DOHH2 (cell line): Measurements from ENCODE around the gene HLA-DRB1.

Experiments used
- CTCF ChIP-seq: fragments of 200-600 bp; sonication (generic); IDR thresholded peaks from one replicate; pipeline ENCODE4 v1.5.1; 2014; ENCODE audit warnings: antibody characterized with exemption, mild to moderate bottlenecking, low read depth, low read length; ENCODE audit not compliant: poor library complexity, severe bottlenecking
- EZH2phosphoT487 ChIP-seq: fragments of 200-600 bp; sonication (generic); IDR thresholded peaks from 2 replicates; pipeline ENCODE4 v1.6.1; 2017; ENCODE audit warnings: borderline replicate concordance, mild to moderate bottlenecking, antibody characterized with exemption, low read length, moderate library complexity, mixed read lengths

DNA sequence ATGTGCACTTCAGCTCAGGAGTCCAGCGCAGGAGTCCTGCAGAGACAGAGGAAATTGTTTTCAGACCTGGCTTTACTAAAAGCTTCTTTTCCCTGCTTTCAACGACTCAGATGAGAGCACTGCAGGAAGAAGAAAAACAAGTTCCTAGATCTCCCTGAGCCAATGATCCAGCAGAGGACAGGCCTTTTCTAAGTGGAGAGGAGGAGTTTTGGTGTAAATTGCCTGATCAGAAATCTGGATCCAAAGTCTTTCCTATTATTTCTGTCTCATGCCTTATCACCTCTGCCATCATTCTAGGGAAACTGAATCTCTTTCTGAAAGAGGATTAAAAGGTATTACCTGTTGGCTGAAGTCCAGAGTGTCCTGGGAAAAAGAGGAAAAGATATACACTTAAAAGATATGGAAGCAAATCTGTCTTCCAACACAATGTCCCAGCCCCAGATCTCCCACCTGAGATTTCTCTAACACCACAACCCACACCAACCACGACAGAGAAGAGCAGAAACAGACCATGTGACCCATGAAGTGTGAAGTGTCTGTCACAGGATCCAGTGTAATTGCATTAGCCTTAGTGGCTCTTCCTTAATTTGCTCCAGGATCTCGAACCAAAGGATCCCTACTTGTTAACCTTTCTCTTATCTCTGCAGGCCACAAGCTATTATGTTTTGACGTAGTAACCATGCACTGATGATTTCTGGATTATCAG is 36.5 kb downstream of the HLA-DRB1 start:
- no peak for TF ChIP-seq CTCF
- no peak for TF ChIP-seq EZH2phosphoT487
